K562 (cell line): Measurements from ENCODE around the gene ZDHHC8. TPM values are rescaled to one million over a fixed set of nuclear protein-coding genes. Genes with fewer than 3 reads are reported as not detected.

Experiments
- ARID3B ChIP-seq: fragments of 250-450 bp; sonication (Bioruptor Pico); IDR thresholded peaks from 2 replicates; pipeline ENCODE4 v1.4.0; 2020; ENCODE audit warnings: borderline replicate concordance
- CHD7 ChIP-seq: fragments of 200-600 bp; sonication (generic); IDR thresholded peaks from one replicate; pipeline ENCODE4 v1.6.1; 2012; ENCODE audit warnings: mild to moderate bottlenecking, low read depth, low read length, inconsistent platforms
- HLTF ChIP-seq: fragments of 450-650 bp; IDR thresholded peaks from 2 replicates; pipeline ENCODE4 v1.6.1; 2016
- HSF4 ChIP-seq: fragments of 250-450 bp; sonication (Bioruptor Pico); IDR thresholded peaks from 2 replicates; pipeline ENCODE4 v2.1.2; 2022; ENCODE audit warnings: mild to moderate bottlenecking, moderate library complexity, borderline replicate concordance
- KAT8 ChIP-seq: fragments of 450-650 bp; IDR thresholded peaks from 2 replicates; pipeline ENCODE4 v1.6.1; 2016; ENCODE audit warnings: low read depth, mild to moderate bottlenecking
- POLR2A ChIP-seq: fragments of 450-650 bp; conservative IDR thresholded peaks from 2 replicates; pipeline ENCODE4 v1.6.1; 2016
- RBFOX2 ChIP-seq: fragments of 200-400 bp; formaldehyde crosslinking; IDR thresholded peaks from 2 replicates; pipeline ENCODE4 v1.6.1; 2017; ENCODE audit warnings: low read depth, mild to moderate bottlenecking, low read length, moderate library complexity
- RFX1 ChIP-seq: fragments of 450-650 bp; IDR thresholded peaks from 2 replicates; pipeline ENCODE4 v1.6.1; 2016; ENCODE audit warnings: mild to moderate bottlenecking, moderate library complexity
- RHOXF2B ChIP-seq: fragments of 250-450 bp; sonication (Bioruptor Pico); conservative IDR thresholded peaks from 2 replicates; pipeline ENCODE4 v1.5.1; 2021
- SIRT6 ChIP-seq: IDR thresholded peaks from one replicate; pipeline ENCODE4 v1.6.1; 2012; ENCODE audit warnings: low read depth, mild to moderate bottlenecking, control low read depth, inconsistent platforms, low read length, moderate library complexity
- SLC30A9 ChIP-seq: fragments of 250-450 bp; sonication (Bioruptor Pico); IDR thresholded peaks from 2 replicates; pipeline ENCODE4 v1.8.0; 2022; ENCODE audit warnings: mild to moderate bottlenecking, moderate library complexity
- TAF7 ChIP-seq: fragments of 450-650 bp; IDR thresholded peaks from 2 replicates; pipeline ENCODE4 v1.6.1; 2016; ENCODE audit warnings: missing genetic modification characterization, missing compliant biosample characterization
- TCF15 ChIP-seq: fragments of 250-450 bp; sonication (Bioruptor Pico); IDR thresholded peaks from 2 replicates; pipeline ENCODE4 v1.8.0; 2022; ENCODE audit warnings: moderate library complexity, mild to moderate bottlenecking, inconsistent platforms
- ZFP1 ChIP-seq: fragments of 450-650 bp; formaldehyde crosslinking; IDR thresholded peaks from 2 replicates; pipeline ENCODE4 v1.4.0; 2020; ENCODE audit warnings: mild to moderate bottlenecking, mixed read lengths
- ZNF316 ChIP-seq: fragments of 450-650 bp; IDR thresholded peaks from 2 replicates; pipeline ENCODE4 v1.6.1; 2016
- ZNF551 ChIP-seq: fragments of 250-450 bp; sonication (Bioruptor Pico); IDR thresholded peaks from 2 replicates; pipeline ENCODE4 v1.5.0; 2021; ENCODE audit warnings: mild to moderate bottlenecking, moderate library complexity
- polyA plus RNA-seq, 8 experiments: library from polyadenylated mRNA; depleted of rRNA in 4 of 8; stranded (reverse) in 5 of 8; unstranded in 3 of 8; fragments of >200 nt; fragmentation: Nextera tagmentation in 2 of 8; fragmentation: Illumina TruSeq in 1 of 8; extraction: Ambion mirVana in 2 of 8; extraction: Trizol in 1 of 8; gene quantifications; 2 replicates each; pipeline versions ENCODE4 v1.2.1 to v1.2.3, GENCODE V29; 2011 to 2014; ENCODE audit warnings: inconsistent platforms in 1 of 8, missing spikeins in 1 of 8
- total RNA-seq, 7 experiments: library from RNA; depleted of rRNA in 6 of 7; stranded (reverse); fragments of >200 nt in 6 of 7; fragmentation: Illumina TruSeq in 2 of 7; extraction: Trizol in 2 of 7; gene quantifications; 2 replicates each; pipeline versions ENCODE4 v1.2.1 to v1.2.3, GENCODE V29; 2011 to 2021; ENCODE audit warnings: low replicate concordance in 1 of 7

ZDHHC8 gene
- total and polyA plus RNA-seq, 9 of the 15 experiments (the other 6 are each of a cell fraction or from before 2014, with no cell fraction given): 0.04 to 109 (median 16.4) TPM

GRCh38 chr22:20112623-20113511, 18.7 kb upstream of the ZDHHC8 start (continued):
- TF ChIP-seq CHD7 (peak; percentile 21), ZNF551 (CRISPR knock-in tag) (no peak), ARID3B (CRISPR knock-in tag) (no peak), POLR2A (peak; percentile 60), RBFOX2 (peak; percentile 78), RFX1 (no peak), RHOXF2B (CRISPR knock-in tag) (0 out of 2 replicates have a peak, but pooled peaks have one; percentile 39), HLTF (no peak), SLC30A9 (0 out of 2 replicates have a peak, but pooled peaks have one; percentile 63), ZNF316 (no peak), SIRT6 (peak; percentile 72), KAT8 (no peak), HSF4 (CRISPR knock-in tag) (no peak), TAF7 (tag) (no peak), ZFP1 (CRISPR knock-in tag) (peak; percentile 1; the same call in 1 of the 2 replicates), TCF15 (CRISPR knock-in tag) (no peak)
